SU-DHL-6 (cell line): Measurements from ENCODE around the gene PML.
"Not testable (repeated sequence)": the region's sequence is repeated elsewhere in the genome, so short reads cannot be mapped to it uniquely, and the experiment has no call there.

Experiments
- H2AFZ ChIP-seq: fragments of 200-600 bp; sonication (generic); 2 replicates; pipeline ENCODE4 v1.6.1; 2014; ENCODE audit warnings: low read depth, mild to moderate bottlenecking, moderate library complexity, mixed read lengths, antibody characterized with exemption, low read length; ENCODE audit not compliant: severe bottlenecking
- H3F3A ChIP-seq: fragments of 200-600 bp; shearing (Covaris generic); 2 replicates; pipeline ENCODE4 v1.6.0; 2016; ENCODE audit warnings: antibody characterized with exemption, mild to moderate bottlenecking; ENCODE audit not compliant: insufficient read depth
- H3K27ac ChIP-seq: fragments of 200-600 bp; sonication (generic); 2 replicates; pipeline ENCODE4 v1.5.1; 2016; ENCODE audit warnings: low read depth, mild to moderate bottlenecking, low read length, moderate library complexity, mixed read lengths
- H3K27me3 ChIP-seq: fragments of 200-600 bp; sonication (generic), shearing (Covaris generic); 2 replicates; pipeline ENCODE4 v1.6.0; 2014; ENCODE audit warnings: mild to moderate bottlenecking, low read length
- H3K36me3 ChIP-seq: fragments of 200-600 bp; sonication (generic); 2 replicates; pipeline ENCODE4 v1.6.1; 2014; ENCODE audit warnings: mild to moderate bottlenecking, low read length, mixed read lengths
- H3K4me2 ChIP-seq: fragments of 300-600, 200-600 bp; shearing (Covaris generic), sonication (generic); 2 replicates; pipeline ENCODE4 v1.6.0; 2014; ENCODE audit warnings: low read length, low read depth, mild to moderate bottlenecking; ENCODE audit not compliant: poor library complexity, severe bottlenecking
- H3K4me3 ChIP-seq: fragments of 200-600 bp; sonication (generic); 2 replicates; pipeline ENCODE4 v1.5.1; 2014; ENCODE audit warnings: antibody characterized with exemption, low read length, mild to moderate bottlenecking, mixed read lengths; ENCODE audit not compliant: insufficient read depth, poor library complexity, severe bottlenecking
- H3K79me2 ChIP-seq: fragments of 200-600 bp; sonication (generic); 2 replicates; pipeline ENCODE4 v1.6.1; 2014; ENCODE audit warnings: mild to moderate bottlenecking, low read length, moderate library complexity; ENCODE audit not compliant: insufficient read depth
- H3K9ac ChIP-seq: fragments of 200-600 bp; sonication (generic); 2 replicates; pipeline ENCODE4 v1.7.0; 2014; ENCODE audit warnings: mild to moderate bottlenecking, low read length
- H3K9me2 ChIP-seq: fragments of 200-600 bp; sonication (generic); replicated peaks from 2 replicates; pipeline ENCODE4 v1.6.1; 2014; ENCODE audit warnings: low read length; ENCODE audit not compliant: insufficient read depth
- H3K9me3 ChIP-seq: fragments of 200-600 bp; sonication (generic); 2 replicates; pipeline ENCODE4 v1.6.1; 2014; ENCODE audit warnings: low read length, mixed read lengths; ENCODE audit not compliant: insufficient read depth
- H4K20me1 ChIP-seq: fragments of 200-600 bp; sonication (generic); 2 replicates; pipeline ENCODE4 v1.6.1; 2014; ENCODE audit warnings: low read depth, mild to moderate bottlenecking, antibody characterized with exemption, low read length, moderate library complexity, mixed read lengths

The PML gene

GRCh38 chr15:74065684-74066411 lies 71.3 kb downstream of the PML start:
- H3K27me3 ChIP-seq, H3K9me2 ChIP-seq, H4K20me1 ChIP-seq, H3K27ac ChIP-seq, H3F3A ChIP-seq, H3K36me3 ChIP-seq, H3K4me2 ChIP-seq, H2AFZ ChIP-seq, H3K79me2 ChIP-seq, H3K9ac ChIP-seq, H3K9me3 ChIP-seq, H3K4me3 ChIP-seq: not testable (repeated sequence)

GRCh38 chr15:74071645-74072044 lies 77.1 kb downstream of the PML start:
- not testable (repeated sequence) for H3K4me3 ChIP-seq, H3K79me2 ChIP-seq, H3K27ac ChIP-seq, H2AFZ ChIP-seq, H4K20me1 ChIP-seq, H3K9me3 ChIP-seq, H3K36me3 ChIP-seq, H3K9ac ChIP-seq, H3K4me2 ChIP-seq, H3F3A ChIP-seq, H3K9me2 ChIP-seq, H3K27me3 ChIP-seq

DNA sequence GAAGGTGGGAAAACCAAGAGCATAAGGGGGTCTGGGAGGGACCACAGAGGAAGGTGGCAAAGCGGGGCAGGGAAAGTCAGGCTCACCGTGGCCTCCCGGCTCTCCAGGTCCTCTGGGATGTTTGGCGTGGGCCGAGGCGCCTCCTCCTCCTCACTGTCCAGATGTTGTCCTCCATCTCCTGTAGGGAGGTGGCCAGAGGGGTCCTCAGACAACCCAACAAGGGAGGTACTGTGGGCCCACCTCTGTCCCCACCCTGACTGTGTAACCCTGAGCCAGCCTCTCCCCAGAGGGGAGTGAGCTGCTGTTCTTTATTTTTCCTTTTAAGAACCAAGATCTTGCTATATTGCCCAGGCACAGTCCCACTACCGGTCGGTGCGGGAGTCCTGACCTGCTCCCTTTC lies 77.6 kb downstream of the PML start:
- H3K9ac ChIP-seq, H3K36me3 ChIP-seq, H2AFZ ChIP-seq, H3K9me2 ChIP-seq, H3K4me2 ChIP-seq, H3K4me3 ChIP-seq, H3K27ac ChIP-seq, H3K79me2 ChIP-seq, H3K27me3 ChIP-seq, H3K9me3 ChIP-seq, H3F3A ChIP-seq, H4K20me1 ChIP-seq: not testable (repeated sequence)

DNA sequence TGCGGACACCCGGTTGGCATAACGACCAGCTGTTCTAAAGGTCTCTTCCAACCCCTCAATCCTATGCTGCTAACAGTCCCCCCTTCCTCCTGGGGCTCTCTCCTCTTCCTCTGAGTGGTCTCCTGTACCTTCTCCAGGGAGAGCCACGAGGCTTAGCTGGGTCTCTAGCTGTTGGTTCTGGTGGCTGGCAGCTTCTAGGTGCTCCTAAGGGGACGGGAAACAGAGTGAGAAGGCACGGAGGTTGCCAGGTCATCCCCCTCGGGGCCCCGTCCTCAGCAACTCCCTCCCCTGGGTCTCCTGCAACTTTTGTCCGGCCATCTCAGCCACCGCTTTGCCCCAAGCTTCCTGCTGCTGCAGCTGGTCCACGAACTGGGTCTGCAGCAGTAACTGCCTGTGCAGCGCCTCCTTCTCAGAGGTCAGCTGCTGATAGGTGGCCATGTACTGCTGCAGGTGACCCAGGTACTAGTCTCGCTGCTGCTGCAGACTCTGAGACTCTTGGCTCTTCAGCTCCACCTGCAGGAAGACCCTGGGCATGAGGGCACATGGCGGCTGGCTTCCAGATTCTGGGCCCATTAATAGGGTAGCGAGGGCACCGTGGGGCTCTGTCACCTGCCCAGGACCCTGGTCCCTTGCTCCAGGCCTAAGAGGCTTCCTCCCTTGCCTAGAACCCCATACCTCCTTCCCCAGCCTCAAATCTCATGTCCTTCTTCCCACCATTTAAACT lies 78.3 kb downstream of the PML start:
- H2AFZ ChIP-seq, H3F3A ChIP-seq, H3K79me2 ChIP-seq, H3K27me3 ChIP-seq, H3K4me2 ChIP-seq, H3K4me3 ChIP-seq, H3K27ac ChIP-seq, H3K9me3 ChIP-seq, H4K20me1 ChIP-seq, H3K9ac ChIP-seq, H3K9me2 ChIP-seq, H3K36me3 ChIP-seq: not testable (repeated sequence)

- not testable (repeated sequence) for H3K9ac ChIP-seq, H3K27me3 ChIP-seq, H3F3A ChIP-seq, H3K4me2 ChIP-seq, H2AFZ ChIP-seq, H3K9me2 ChIP-seq, H3K36me3 ChIP-seq, H3K9me3 ChIP-seq, H3K4me3 ChIP-seq, H3K27ac ChIP-seq, H3K79me2 ChIP-seq, H4K20me1 ChIP-seq
These were observed 81.3 kb downstream of the PML start for GRCh38 chr15:74075781-74076180.

- not testable (repeated sequence) for H3K4me2 ChIP-seq, H3K27ac ChIP-seq, H2AFZ ChIP-seq, H3K4me3 ChIP-seq, H4K20me1 ChIP-seq, H3K9ac ChIP-seq, H3K27me3 ChIP-seq, H3K9me3 ChIP-seq, H3K79me2 ChIP-seq, H3K9me2 ChIP-seq, H3K36me3 ChIP-seq, H3F3A ChIP-seq
These were observed 87.9 kb downstream of the PML start, which contains the start of gene GOLGA6A for GRCh38 chr15:74082450-74082849. GOLGA6A (minus strand) TSS chr15:74082550; CDS start chr15:74082509, 41 bp downstream.

DNA sequence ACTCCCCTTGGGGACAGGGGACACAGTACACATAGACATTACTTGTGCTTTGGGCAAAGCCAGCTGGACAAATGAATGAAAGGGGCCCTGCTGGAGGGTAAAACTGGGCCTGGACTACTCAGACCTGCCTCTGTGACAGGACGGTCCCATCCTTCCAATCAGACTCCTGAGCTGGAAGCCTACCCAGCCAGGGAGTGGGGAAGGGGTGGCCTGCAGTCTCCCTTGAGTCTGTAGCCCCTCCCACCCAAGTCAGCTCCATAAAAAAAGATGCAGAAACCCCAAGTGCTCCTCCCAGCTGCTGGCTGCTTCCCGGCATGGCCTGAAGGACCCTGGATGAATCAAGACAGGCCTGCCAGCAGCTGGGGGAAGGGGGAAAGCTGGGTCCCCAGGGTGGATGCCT lies 100.1 kb downstream of the PML start:
- not testable (repeated sequence) for H2AFZ ChIP-seq, H3K27me3 ChIP-seq, H3K79me2 ChIP-seq, H3K9me3 ChIP-seq, H3F3A ChIP-seq, H3K9me2 ChIP-seq, H4K20me1 ChIP-seq, H3K4me2 ChIP-seq, H3K9ac ChIP-seq, H3K4me3 ChIP-seq, H3K36me3 ChIP-seq, H3K27ac ChIP-seq

DNA sequence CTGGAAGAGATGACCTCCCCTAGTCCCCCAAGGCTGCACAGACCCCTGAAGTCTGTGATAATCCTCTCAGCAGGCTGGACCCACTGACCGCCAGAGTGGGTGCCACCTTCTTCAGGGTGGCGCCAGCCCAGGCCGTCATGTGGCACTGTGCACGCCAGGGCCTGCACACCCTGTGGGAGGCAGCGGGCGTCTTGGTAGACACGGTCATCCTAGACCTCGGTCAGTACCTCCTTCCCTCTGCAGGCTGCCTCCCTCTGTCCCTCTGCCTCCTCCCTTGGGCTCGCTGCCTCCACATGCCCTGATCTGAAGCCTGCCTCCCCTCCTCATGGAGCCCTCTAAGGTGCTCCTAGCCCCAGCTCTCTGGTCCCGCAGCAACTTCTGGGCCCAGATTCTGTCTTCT lies 101.1 kb downstream of the PML start:
- H3K36me3 ChIP-seq, H3K9me3 ChIP-seq, H3K9me2 ChIP-seq, H3K9ac ChIP-seq, H3K27me3 ChIP-seq, H3K4me3 ChIP-seq, H4K20me1 ChIP-seq, H3K4me2 ChIP-seq, H3F3A ChIP-seq, H2AFZ ChIP-seq, H3K79me2 ChIP-seq, H3K27ac ChIP-seq: not testable (repeated sequence)
